Activated B cell treated with CpG ODN at 0.5 μM for 24 hours (primary cell): ENCODE data around the gene ZNF398. TPM values are rescaled to one million over a fixed set of nuclear protein-coding genes. Genes with fewer than 3 reads are reported as not detected.

Source experiments
- ATAC-seq: fragments of 200-7000 bp; cut with Tn5 transposase; one replicate; pipeline ENCODE4 v1.10.0; 2021; ENCODE audit warnings: low read depth, mild to moderate bottlenecking, moderate library complexity
- CTCF ChIA-PET: fragments of 350-600 bp; sonication (Branson Sonifier 250); formaldehyde crosslinking; loops from one replicate; lab custom pipeline; 2021; ENCODE audit warnings: antibody characterized with exemption; lab: Charles Lee
- POLR2A ChIA-PET: fragments of 350-600 bp; sonication (Branson Sonifier 250); formaldehyde crosslinking; loops from one replicate; lab custom pipeline; 2021; ENCODE audit warnings: antibody characterized with exemption; lab: Charles Lee
- DNase-seq: peaks from one replicate; pipeline ENCODE4 v3.0.0; 2022
- H3K27ac Mint-ChIP-seq: one replicate; pipeline ENCODE4 v1.8.0; 2020; ENCODE audit warnings: mixed read lengths
- H3K27me3 Mint-ChIP-seq: one replicate; pipeline ENCODE4 v1.8.0; 2021; ENCODE audit warnings: mixed read lengths
- H3K36me3 Mint-ChIP-seq: one replicate; pipeline ENCODE4 v1.8.0; 2021; ENCODE audit warnings: low read depth, mixed read lengths
- H3K4me1 Mint-ChIP-seq: one replicate; pipeline ENCODE4 v1.8.0; 2021; ENCODE audit warnings: mixed read lengths
- H3K4me3 Mint-ChIP-seq: one replicate; pipeline ENCODE4 v1.8.0; 2020; ENCODE audit warnings: mild to moderate bottlenecking, mixed read lengths
- H3K9me3 Mint-ChIP-seq: one replicate; pipeline ENCODE4 v1.8.0; 2020; ENCODE audit warnings: mixed read lengths
- CTCF ChIP-seq: fragments of 200-600 bp; IDR thresholded peaks from one replicate; pipeline ENCODE4 v1.8.0; 2022; ENCODE audit warnings: antibody characterized with exemption, mild to moderate bottlenecking
- intact Hi-C: fragments of 100-400 bp; cut with micrococcal nuclease; formaldehyde crosslinking; loops from one replicate; pipeline ENCODE4 v1.15.1; 2024
- total RNA-seq: library from RNA; stranded (reverse); gene quantifications from 2 replicates; pipeline ENCODE4 v1.2.3, GENCODE V29; 2022

ZNF398 gene
- total RNA-seq, 1 donor from 2014 or later = 17.3 TPM

- H3K27ac Mint-ChIP-seq = no peak overlapping the region
- POLR2A ChIA-PET = no interaction called here
- no peak overlapping the region for H3K4me3 Mint-ChIP-seq
These were observed 27.9 kb downstream of the ZNF398 start for GRCh38 chr7:149175150-149175549.

GRCh38 chr7:149179241-149179640 is 32.0 kb downstream of the ZNF398 start:
- Mint-ChIP-seq H3K36me3 (peaks cover 43% of the 10 kb centered on the region), H3K9me3 (no peaks in the 10 kb centered on the region), H3K4me3 (no peak overlapping the region), H3K27ac (no peak overlapping the region), H3K27me3 (no peaks in the 10 kb centered on the region), H3K4me1 (no peaks in the 10 kb centered on the region)
- intact Hi-C loops = no loop called here
- ATAC-seq (no peak), DNase-seq (no peak)
- ChIA-PET CTCF (no interaction called here), POLR2A (no interaction called here)
- TF ChIP-seq CTCF = no peak

More at GRCh38 chr7:149175150-149175549, 27.9 kb downstream of the ZNF398 start:
- ATAC-seq (no peak), DNase-seq (no peak)
- intact Hi-C loops = no loop called here
- Mint-ChIP-seq H3K27me3 (no peaks in the 10 kb centered on the region), H3K9me3 (no peaks in the 10 kb centered on the region), H3K4me1 (no peaks in the 10 kb centered on the region), H3K36me3 (peaks cover 60% of the 10 kb centered on the region)
- no peak for TF ChIP-seq CTCF
- CTCF ChIA-PET = no interaction called here

- CTCF ChIA-PET = interaction anchor here (0.7 kb wide), 1 partner anchor 14 kb away, joined by 3 read pairs; the partner anchor contains the start of gene ZNF282
- DNase-seq = no peak
- POLR2A ChIA-PET = no interaction called here
- TF ChIP-seq CTCF = no peak
- H3K9me3 Mint-ChIP-seq = no peaks in the 10 kb centered on the region
- no peaks in the 10 kb centered on the region for H3K27me3 Mint-ChIP-seq
- H3K4me3 Mint-ChIP-seq = no peak overlapping the region
- H3K36me3 Mint-ChIP-seq = peaks cover 41% of the 10 kb centered on the region
- no peak overlapping the region for H3K27ac Mint-ChIP-seq
- no peaks in the 10 kb centered on the region for H3K4me1 Mint-ChIP-seq
- intact Hi-C loops = no loop called here
- ATAC-seq = no peak
These were observed 33.6 kb downstream of the ZNF398 start for GRCh38 chr7:149180722-149181449.

- POLR2A ChIA-PET = no interaction called here
- no peak for ATAC-seq
- intact Hi-C loops = no loop called here
- CTCF ChIA-PET = no interaction called here
- Mint-ChIP-seq H3K27me3 (no peaks in the 10 kb centered on the region), H3K4me3 (no peak overlapping the region), H3K27ac (no peak overlapping the region), H3K36me3 (peaks cover 37% of the 10 kb centered on the region), H3K4me1 (no peaks in the 10 kb centered on the region), H3K9me3 (no peaks in the 10 kb centered on the region)
- no peak for TF ChIP-seq CTCF
- no peak for DNase-seq
These were observed 34.2 kb downstream of the ZNF398 start for GRCh38 chr7:149181450-149181790.

GRCh38 chr7:149184274-149184673 is 37.0 kb downstream of the ZNF398 start:
- ChIA-PET POLR2A (no interaction called here), CTCF (no interaction called here)
- TF ChIP-seq CTCF = no peak
- H3K27me3 Mint-ChIP-seq = no peaks in the 10 kb centered on the region
- H3K4me3 Mint-ChIP-seq = no peak overlapping the region
- H3K36me3 Mint-ChIP-seq = peaks cover 11% of the 10 kb centered on the region
- H3K27ac Mint-ChIP-seq = no peak overlapping the region
- DNase-seq (no peak), ATAC-seq (no peak)
- H3K4me1 Mint-ChIP-seq = no peaks in the 10 kb centered on the region
- no peaks in the 10 kb centered on the region for H3K9me3 Mint-ChIP-seq
- intact Hi-C loops = no loop called here
